Epithelial cell of esophagus (primary cell): ENCODE data around the gene INPP5A.
"Not testable (repeated sequence)": the region's sequence is repeated elsewhere in the genome, so short reads cannot be mapped to it uniquely, and the experiment has no call there.

Experiments used
- DNase-seq: peaks from one replicate; pipeline ENCODE4 v3.0.0; 2010; ENCODE audit warnings: low read depth
- H3K4me3 ChIP-seq: 2 replicates; pipeline ENCODE4 v1.5.1; 2011; ENCODE audit warnings: mild to moderate bottlenecking, low read length, control low read depth
- TF ChIP-seq, protein P1 (sequence below): IDR thresholded peaks from 2 replicates; pipeline ENCODE4 v1.5.1; 2011; ENCODE audit warnings: low read depth, mild to moderate bottlenecking, low read length, control low read depth, inconsistent platforms; ENCODE audit not compliant: insufficient read depth; ENCODE audit errors: missing control alignments

The INPP5A gene

DNA sequence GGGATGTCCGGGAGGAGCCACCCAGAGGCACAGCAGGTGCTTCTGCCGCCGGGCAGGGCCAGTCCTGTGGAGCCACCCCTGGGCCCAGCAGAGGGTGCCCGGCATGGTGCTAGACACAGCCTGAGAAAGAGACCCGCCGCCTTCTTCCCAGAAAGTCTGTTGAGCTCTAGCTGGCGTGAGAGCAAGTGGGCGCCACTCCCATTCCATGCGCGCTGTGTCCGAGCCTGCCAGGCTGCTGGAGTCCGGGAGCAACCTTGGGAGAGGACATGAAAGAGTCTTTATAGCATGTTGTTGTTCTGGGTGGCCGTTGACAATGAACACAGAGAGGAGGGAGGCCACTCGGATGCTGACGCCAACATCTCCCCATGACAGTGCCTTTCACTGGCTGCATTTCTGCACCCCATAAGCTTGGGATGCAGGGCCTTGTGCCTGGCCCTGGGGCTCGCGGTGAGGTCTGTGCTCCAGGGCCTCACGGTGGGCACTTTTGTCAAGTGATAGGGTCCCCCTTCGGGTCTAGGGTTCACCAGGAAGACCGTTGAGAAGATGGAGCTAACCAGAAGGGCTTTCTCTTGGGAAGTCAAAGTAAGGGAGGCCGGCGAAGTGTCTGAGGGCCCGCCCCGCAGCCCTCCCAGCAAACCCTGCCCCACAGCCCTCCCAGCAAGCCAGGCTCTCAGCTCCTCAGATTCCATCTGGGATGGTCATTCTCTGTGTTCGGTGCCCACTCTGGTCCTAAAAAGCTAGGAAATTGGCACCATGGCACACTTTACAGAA is 201.1 kb downstream of the INPP5A start:
- TF ChIP-seq, protein P1, sequence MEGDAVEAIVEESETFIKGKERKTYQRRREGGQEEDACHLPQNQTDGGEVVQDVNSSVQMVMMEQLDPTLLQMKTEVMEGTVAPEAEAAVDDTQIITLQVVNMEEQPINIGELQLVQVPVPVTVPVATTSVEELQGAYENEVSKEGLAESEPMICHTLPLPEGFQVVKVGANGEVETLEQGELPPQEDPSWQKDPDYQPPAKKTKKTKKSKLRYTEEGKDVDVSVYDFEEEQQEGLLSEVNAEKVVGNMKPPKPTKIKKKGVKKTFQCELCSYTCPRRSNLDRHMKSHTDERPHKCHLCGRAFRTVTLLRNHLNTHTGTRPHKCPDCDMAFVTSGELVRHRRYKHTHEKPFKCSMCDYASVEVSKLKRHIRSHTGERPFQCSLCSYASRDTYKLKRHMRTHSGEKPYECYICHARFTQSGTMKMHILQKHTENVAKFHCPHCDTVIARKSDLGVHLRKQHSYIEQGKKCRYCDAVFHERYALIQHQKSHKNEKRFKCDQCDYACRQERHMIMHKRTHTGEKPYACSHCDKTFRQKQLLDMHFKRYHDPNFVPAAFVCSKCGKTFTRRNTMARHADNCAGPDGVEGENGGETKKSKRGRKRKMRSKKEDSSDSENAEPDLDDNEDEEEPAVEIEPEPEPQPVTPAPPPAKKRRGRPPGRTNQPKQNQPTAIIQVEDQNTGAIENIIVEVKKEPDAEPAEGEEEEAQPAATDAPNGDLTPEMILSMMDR = no peak
- DNase-seq = no peak
- H3K4me3 ChIP-seq = no peak overlapping the region

GRCh38 chr10:132739225-132739613 is 201.6 kb downstream of the INPP5A start:
- DNase-seq = no peak
- TF ChIP-seq, protein P1 = no peak
- H3K4me3 ChIP-seq = no peak overlapping the region

- no peak for DNase-seq
These were observed 203.0 kb downstream of the INPP5A start for GRCh38 chr10:132740588-132740987.

DNA sequence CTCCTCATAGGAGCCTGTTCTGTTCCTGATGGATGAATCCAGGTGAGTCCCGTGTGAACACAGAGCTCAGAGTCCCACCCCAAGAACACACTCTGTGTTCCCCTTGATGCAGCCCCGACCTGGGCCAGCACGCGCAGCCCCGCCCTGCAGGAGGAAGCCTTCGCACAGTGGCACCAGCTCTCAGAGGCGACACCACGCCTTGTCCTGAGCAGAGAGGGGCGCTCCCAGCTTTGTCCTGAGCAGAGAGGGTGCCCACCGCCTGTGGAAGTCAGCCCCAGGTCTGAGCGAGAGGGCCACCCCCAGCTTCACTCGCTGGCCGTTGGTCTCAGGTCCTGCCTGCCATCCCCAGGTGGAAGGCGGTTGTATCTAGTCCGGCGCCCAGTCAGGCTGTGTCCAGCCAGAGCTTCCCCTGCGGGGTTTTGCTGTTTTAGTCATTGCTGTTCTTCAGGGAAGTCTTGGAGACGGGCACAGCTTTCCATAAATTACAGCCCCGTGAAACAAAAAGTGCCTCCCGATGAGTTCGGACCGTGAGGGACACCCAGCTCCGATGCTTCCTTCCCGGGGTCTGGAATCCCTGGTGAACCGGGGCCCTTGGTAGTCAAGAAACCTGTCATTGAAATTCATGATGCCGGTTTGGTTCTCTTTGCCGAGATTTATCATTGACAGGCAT is 204.7 kb downstream of the INPP5A start:
- no peak overlapping the region for H3K4me3 ChIP-seq
- TF ChIP-seq, protein P1 = no peak

More at GRCh38 chr10:132740588-132740987, 203.0 kb downstream of the INPP5A start:
- no peak overlapping the region for H3K4me3 ChIP-seq
- TF ChIP-seq, protein P1 = no peak

GRCh38 chr10:132742837-132743194 is 205.2 kb downstream of the INPP5A start:
- H3K4me3 ChIP-seq = no peak overlapping the region
- DNase-seq = no peak
- TF ChIP-seq, protein P1 = no peak

More for the DNA sequence above, 204.7 kb downstream of the INPP5A start:
- DNase-seq = no peak

GRCh38 chr10:132743196-132743924 is 205.8 kb downstream of the INPP5A start:
- DNase-seq = peak; percentile 58
- not testable (repeated sequence) for H3K4me3 ChIP-seq

GRCh38 chr10:132743925-132744490 is 206.4 kb downstream of the INPP5A start:
- H3K4me3 ChIP-seq = no peak overlapping the region
- no peak for DNase-seq
- TF ChIP-seq, protein P1 = no peak
